HepG2 (cell line): ENCODE data around the gene ATP1A2. TPM values are rescaled to one million over a fixed set of nuclear protein-coding genes. Genes with fewer than 3 reads are reported as not detected.

Experiments
- ATAC-seq: fragments of 200-7000 bp; cut with Tn5 transposase; 3 replicates; pipeline ENCODE4 v1.9.1; 2020; ENCODE audit warnings: mild to moderate bottlenecking, moderate library complexity
- BruUV-seq: library from RNA; stranded (reverse); fragments of 400-500 nt; replicated peaks from 2 replicates; lab custom pipeline; 2021; lab: Mats Ljungman, UMichigan
- CTCF ChIA-PET: fragments of 300-600 bp; formaldehyde crosslinking; extraction: SDS; loops from one replicate; lab custom pipeline; 2021; ENCODE audit warnings: low total read pairs, inconsistent platforms, low intra/inter-chr PET ratio; lab: Yijun Ruan, JAX
- POLR2A ChIA-PET: fragments of 350-600 bp; sonication (Branson Sonifier 250); formaldehyde crosslinking; loops from one replicate; lab custom pipeline; 2020; ENCODE audit warnings: antibody characterized with exemption, inconsistent platforms; lab: Yijun Ruan, JAX
- DNase-seq: peaks from one replicate; pipeline ENCODE4 v3.0.0-alpha.2; 2015; ENCODE audit warnings: low spot score
- FAIRE-seq: peaks from 3 replicates; lab custom pipeline; 2011; peaks lifted over from hg19 to GRCh38; lab: Jason Lieb, UNC
- H2AFZ ChIP-seq: one replicate; pipeline ENCODE4 v1.6.1; 2011; ENCODE audit warnings: low read length, inconsistent platforms
- H3K27ac ChIP-seq: fragments of 300-600 bp; 3 replicates; pipeline ENCODE4 v1.8.0; 2011; ENCODE audit warnings: mixed run types, mild to moderate bottlenecking, mixed read lengths, low read length, inconsistent platforms; ENCODE audit not compliant: insufficient read depth; ENCODE audit errors: extremely low read length
- H3K27me3 ChIP-seq, 2 experiments: fragments of 200-600 bp in 1 of 2; 2 replicates in 1 of 2; 3 replicates in 1 of 2; pipeline versions ENCODE4 v1.6.0 to v1.8.0; 2011; ENCODE audit warnings: low read length in 2 of 2, mild to moderate bottlenecking in 2 of 2, moderate library complexity in 2 of 2, inconsistent platforms in 1 of 2; ENCODE audit not compliant: insufficient read depth in 2 of 2, control insufficient read depth in 1 of 2
- H3K36me3 ChIP-seq, 2 experiments: fragments of 200-600 bp in 1 of 2; replicated peaks in 1 of 2; 2 replicates in 1 of 2; 3 replicates in 1 of 2; pipeline versions ENCODE4 v1.5.1 to v1.8.0; 2011; ENCODE audit warnings: low read length in 2 of 2, inconsistent platforms in 1 of 2; ENCODE audit not compliant: insufficient read depth in 2 of 2, control insufficient read depth in 1 of 2
- H3K4me1 ChIP-seq: 2 replicates; pipeline ENCODE4 v1.5.1; 2012; ENCODE audit warnings: low read length, inconsistent platforms; ENCODE audit not compliant: insufficient read depth
- H3K4me2 ChIP-seq: 2 replicates; pipeline ENCODE4 v1.6.0; 2011; ENCODE audit warnings: low read depth, low read length, inconsistent platforms
- H3K4me3 ChIP-seq, 3 experiments: fragments of 200-600 bp in 1 of 3; sonication (generic), shearing (Covaris generic) in 1 of 3; replicated peaks in 1 of 3; 2 replicates each; pipeline ENCODE4 v1.5.1; 2011 to 2016; ENCODE audit warnings: low read length in 3 of 3, inconsistent platforms in 2 of 3, low read depth in 2 of 3, mild to moderate bottlenecking in 2 of 3, control low read depth in 1 of 3, mixed read lengths in 1 of 3; ENCODE audit not compliant: insufficient read depth in 1 of 3
- H3K79me2 ChIP-seq: one replicate; pipeline ENCODE4 v1.6.1; 2011; ENCODE audit warnings: low read length, inconsistent platforms; ENCODE audit not compliant: insufficient read depth
- H3K9ac ChIP-seq: 2 replicates; pipeline ENCODE4 v1.6.0; 2011; ENCODE audit warnings: mild to moderate bottlenecking, low read depth, low read length, inconsistent platforms; ENCODE audit not compliant: insufficient read depth
- H3K9me3 ChIP-seq: 2 replicates; pipeline ENCODE4 v1.5.1; 2012; ENCODE audit warnings: mild to moderate bottlenecking, low read length
- H4K20me1 ChIP-seq: 2 replicates; pipeline ENCODE4 v1.6.0; 2011; ENCODE audit warnings: inconsistent platforms, mild to moderate bottlenecking, low read length, moderate library complexity; ENCODE audit not compliant: insufficient read depth
- BCL6 ChIP-seq: IDR thresholded peaks from 2 replicates; pipeline ENCODE4 v1.6.1; 2016; ENCODE audit warnings: missing genetic modification reagents, missing compliant biosample characterization
- KDM5B ChIP-seq: sonication (generic); formaldehyde crosslinking; IDR thresholded peaks from 2 replicates; pipeline ENCODE4 v1.4.0; 2020; ENCODE audit warnings: missing genetic modification reagents, mild to moderate bottlenecking, borderline replicate concordance
- MEF2D ChIP-seq: sonication (generic); formaldehyde crosslinking; IDR thresholded peaks from 2 replicates; pipeline ENCODE4 v1.5.1; 2020; ENCODE audit warnings: mild to moderate bottlenecking, missing genetic modification reagents
- NR0B2 ChIP-seq: sonication (generic); formaldehyde crosslinking; IDR thresholded peaks from 2 replicates; pipeline ENCODE4 v1.4.0; 2020; ENCODE audit warnings: mild to moderate bottlenecking, missing genetic modification reagents
- TARDBP ChIP-seq: sonication (generic); formaldehyde crosslinking; IDR thresholded peaks from 2 replicates; pipeline ENCODE4 v1.8.0; 2022; ENCODE audit warnings: mild to moderate bottlenecking, missing genetic modification reagents
- TEAD2 ChIP-seq: sonication (generic); formaldehyde crosslinking; IDR thresholded peaks from 2 replicates; pipeline ENCODE4 v1.9.0; 2021; ENCODE audit warnings: missing genetic modification reagents
- THYN1 ChIP-seq: sonication (generic); formaldehyde crosslinking; IDR thresholded peaks from 2 replicates; pipeline ENCODE4 v1.8.1; 2023; ENCODE audit warnings: low read depth, mild to moderate bottlenecking, moderate library complexity, missing genetic modification reagents, borderline replicate concordance
- U2AF2 ChIP-seq: fragments of 200-400 bp; formaldehyde crosslinking; IDR thresholded peaks from 2 replicates; pipeline ENCODE4 v1.6.1; 2017; ENCODE audit warnings: low read depth, mild to moderate bottlenecking, low read length
- ZFP36L2 ChIP-seq: sonication (generic); formaldehyde crosslinking; IDR thresholded peaks from 2 replicates; pipeline ENCODE4 v1.4.0; 2020; ENCODE audit warnings: missing genetic modification reagents
- ZNF556 ChIP-seq: sonication (generic); formaldehyde crosslinking; IDR thresholded peaks from 2 replicates; pipeline ENCODE4 v1.4.0; 2020; ENCODE audit warnings: mild to moderate bottlenecking, missing genetic modification reagents, borderline replicate concordance
- ZNF615 ChIP-seq: sonication (generic); formaldehyde crosslinking; IDR thresholded peaks from 2 replicates; pipeline ENCODE4 v1.5.0; 2020; ENCODE audit warnings: mild to moderate bottlenecking, missing genetic modification reagents, borderline replicate concordance
- ZNF773 ChIP-seq: sonication (generic); formaldehyde crosslinking; IDR thresholded peaks from 2 replicates; pipeline ENCODE4 v1.4.0; 2020; ENCODE audit warnings: missing genetic modification reagents, borderline replicate concordance
- ZNF782 ChIP-seq: sonication (generic); formaldehyde crosslinking; IDR thresholded peaks from 2 replicates; pipeline ENCODE4 v1.4.0; 2020; ENCODE audit warnings: missing genetic modification reagents, mild to moderate bottlenecking, borderline replicate concordance
- WGBS: methylation state at CpG from one replicate; pipeline ENCODE4 v1.1.6; 2017; ENCODE audit warnings: low lambda C conversion rate; 5-methylcytosine and 5-hydroxymethylcytosine counted together
- in situ Hi-C: cut with HindIII; loops from 2 replicates; pipeline ENCODE4 v1.10.0; 2017; ENCODE audit warnings: low pct_unique_long_range_greater_than_20kb; ENCODE audit not compliant: extremely low pct_ligation_motif_present
- intact Hi-C: fragments of 100-400 bp; cut with micrococcal nuclease; formaldehyde crosslinking; loops from one replicate; pipeline ENCODE4 v1.10.0; 2022; ENCODE audit not compliant: unreplicated experiment
- polyA plus RNA-seq, 8 experiments: library from polyadenylated mRNA; depleted of rRNA in 3 of 8; stranded (reverse) in 7 of 8; unstranded in 1 of 8; fragments of >200 nt; fragmentation: Illumina TruSeq in 4 of 8; extraction: Trizol in 4 of 8; gene quantifications; 2 replicates each; pipeline versions ENCODE4 v1.2.1 to v1.2.3, GENCODE V29; 2011 to 2016; ENCODE audit warnings: low read depth in 4 of 8, missing spikeins in 1 of 8, mixed read lengths in 1 of 8; ENCODE audit not compliant: insufficient read depth in 1 of 8
- total RNA-seq, 5 experiments: library from RNA; depleted of rRNA; stranded (reverse); fragments of >200 nt; fragmentation: Illumina TruSeq; extraction: Trizol; gene quantifications; 2 replicates each; pipeline ENCODE4 v1.2.3, GENCODE V29; 2016; ENCODE audit warnings: low read depth in 1 of 5
- TF ChIP-seq, protein P1 (sequence below): sonication (generic); formaldehyde crosslinking; IDR thresholded peaks from 2 replicates; pipeline ENCODE4 v1.5.1; 2020; ENCODE audit warnings: missing genetic modification reagents, mild to moderate bottlenecking, borderline replicate concordance
- TF ChIP-seq, protein P2 (sequence below): sonication (generic); formaldehyde crosslinking; IDR thresholded peaks from 2 replicates; pipeline ENCODE4 v1.8.0; 2022; ENCODE audit warnings: low read depth, missing genetic modification reagents

ATP1A2 gene
- total and polyA plus RNA-seq, 2 of the 13 experiments (the other 11 are each of a cell fraction or from before 2014, with no cell fraction given): 0.16 TPM; not detected in 1

GRCh38 chr1:160168016-160168415 is 52.5 kb downstream of the ATP1A2 start (continued):
- TF ChIP-seq THYN1 (CRISPR knock-in tag) (no peak), ZNF556 (CRISPR knock-in tag) (no peak), U2AF2 (no peak), BCL6 (no peak), ZNF615 (CRISPR knock-in tag) (no peak), KDM5B (CRISPR knock-in tag) (no peak)
- TF ChIP-seq, protein P1, sequence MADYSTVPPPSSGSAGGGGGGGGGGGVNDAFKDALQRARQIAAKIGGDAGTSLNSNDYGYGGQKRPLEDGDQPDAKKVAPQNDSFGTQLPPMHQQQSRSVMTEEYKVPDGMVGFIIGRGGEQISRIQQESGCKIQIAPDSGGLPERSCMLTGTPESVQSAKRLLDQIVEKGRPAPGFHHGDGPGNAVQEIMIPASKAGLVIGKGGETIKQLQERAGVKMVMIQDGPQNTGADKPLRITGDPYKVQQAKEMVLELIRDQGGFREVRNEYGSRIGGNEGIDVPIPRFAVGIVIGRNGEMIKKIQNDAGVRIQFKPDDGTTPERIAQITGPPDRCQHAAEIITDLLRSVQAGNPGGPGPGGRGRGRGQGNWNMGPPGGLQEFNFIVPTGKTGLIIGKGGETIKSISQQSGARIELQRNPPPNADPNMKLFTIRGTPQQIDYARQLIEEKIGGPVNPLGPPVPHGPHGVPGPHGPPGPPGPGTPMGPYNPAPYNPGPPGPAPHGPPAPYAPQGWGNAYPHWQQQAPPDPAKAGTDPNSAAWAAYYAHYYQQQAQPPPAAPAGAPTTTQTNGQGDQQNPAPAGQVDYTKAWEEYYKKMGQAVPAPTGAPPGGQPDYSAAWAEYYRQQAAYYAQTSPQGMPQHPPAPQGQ (CRISPR knock-in tag): no peak
- TF ChIP-seq, protein P2, sequence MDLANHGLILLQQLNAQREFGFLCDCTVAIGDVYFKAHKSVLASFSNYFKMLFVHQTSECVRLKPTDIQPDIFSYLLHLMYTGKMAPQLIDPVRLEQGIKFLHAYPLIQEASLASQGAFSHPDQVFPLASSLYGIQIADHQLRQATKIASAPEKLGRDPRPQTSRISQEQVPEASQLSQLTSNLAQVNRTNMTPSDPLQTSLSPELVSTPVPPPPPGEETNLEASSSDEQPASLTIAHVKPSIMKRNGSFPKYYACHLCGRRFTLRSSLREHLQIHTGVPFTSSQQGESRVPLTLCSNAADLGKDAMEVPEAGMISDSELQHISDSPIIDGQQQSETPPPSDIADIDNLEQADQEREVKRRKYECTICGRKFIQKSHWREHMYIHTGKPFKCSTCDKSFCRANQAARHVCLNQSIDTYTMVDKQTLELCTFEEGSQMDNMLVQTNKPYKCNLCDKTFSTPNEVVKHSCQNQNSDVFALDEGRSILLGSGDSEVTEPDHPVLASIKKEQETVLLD (CRISPR knock-in tag): no peak

- CTCF ChIA-PET: no interaction called here
- FAIRE-seq (no peak), ATAC-seq (no peak), DNase-seq (no peak)
- Histone ChIP-seq H3K79me2 (no peaks in the 10 kb centered on the region), H3K27ac (no peak overlapping the region), H3K27me3 (peaks cover 0 to 38% of the 10 kb centered on the region in 2 experiments; a peak in 3 of 5 replicates), H4K20me1 (no peaks in the 10 kb centered on the region), H3K4me3 (no peak overlapping the region), H3K9ac (no peak overlapping the region), H3K4me2 (no peak overlapping the region), H2AFZ (no peak overlapping the region), H3K36me3 (no peaks in the 10 kb centered on the region), H3K4me1 (peaks cover 15% of the 10 kb centered on the region), H3K9me3 (no peaks in the 10 kb centered on the region)
- WGBS: 63% methylated on average over 11 of the region's 13 CpGs
- intact Hi-C loops (no loop called here), in situ Hi-C loops (no loop called here)
- BruUV-seq: no TSS peak
- POLR2A ChIA-PET: no interaction called here
- TF ChIP-seq MEF2D (CRISPR knock-in tag): no peak
- no peak for TF ChIP-seq ZNF773 (CRISPR knock-in tag)
- TF ChIP-seq ZFP36L2 (CRISPR knock-in tag): no peak
- TF ChIP-seq NR0B2 (CRISPR knock-in tag): no peak
- no peak for TF ChIP-seq TARDBP (CRISPR knock-in tag)
- no peak for TF ChIP-seq ZNF782 (CRISPR knock-in tag)
- TF ChIP-seq TEAD2 (CRISPR knock-in tag): no peak
- TF ChIP-seq, all 625 proteins: peak for 0
Measured at GRCh38 chr1:160168609-160169369, 53.2 kb downstream of the ATP1A2 start.
